Lower leg skin (tissue), 4 donors: ENCODE data around the gene EPHA1. TPM values are rescaled to one million over a fixed set of nuclear protein-coding genes. Genes with fewer than 3 reads are reported as not detected.

Experiments used
- DNase-seq, 2 donors: peaks; one replicate each; pipeline ENCODE4 v3.0.0-alpha.2; 2019; ENCODE audit warnings: low spot score in 2 of 2
- H3K4me3 ChIP-seq: fragments of 200-600 bp; sonication (generic); 2 replicates; pipeline ENCODE4 v1.5.1; 2017; ENCODE audit warnings: mild to moderate bottlenecking, low read depth; ENCODE audit not compliant: poor library complexity, severe bottlenecking
- POLR2A ChIP-seq, 2 donors: fragments of 450-650 bp; IDR thresholded peaks; one replicate each; pipeline ENCODE4 v1.6.1; 2016 to 2017; ENCODE audit warnings: antibody characterized with exemption in 2 of 2, mild to moderate bottlenecking in 1 of 2, moderate library complexity in 1 of 2
- WGBS, 2 donors: methylation state at CpG; one replicate each; pipeline ENCODE4 v1.1.5; 2018; 5-methylcytosine and 5-hydroxymethylcytosine counted together
- intact Hi-C: fragments of 100-400 bp; cut with DNase I; formaldehyde crosslinking; loops from one replicate; pipeline ENCODE4 v1.15.0; 2023; ENCODE audit warnings: low total_unique reads
- total RNA-seq, 4 donors: library from RNA; depleted of rRNA; stranded (reverse); fragments of >200 nt; gene quantifications; one replicate each; pipeline ENCODE4 v1.1.0, GENCODE V29; 2016
- TF ChIP-seq, protein P1 (sequence below), 3 donors: fragments of 450-650 bp; IDR thresholded peaks; one replicate each; pipeline ENCODE4 v1.5.1; 2016; ENCODE audit warnings: antibody characterized with exemption in 3 of 3, mild to moderate bottlenecking in 3 of 3, moderate library complexity in 2 of 3

The EPHA1 gene
- total RNA-seq, 4 donors from 2014 or later: 51.7 to 94.5 (median 64.2) TPM

GRCh38 chr7:143398616-143399015 lies 10.0 kb downstream of the EPHA1 start:
- intact Hi-C loops: no loop called here
- peak in 1 of 2 donors; percentile 78 for DNase-seq
- H3K4me3 ChIP-seq: no peak overlapping the region
- WGBS, 2 donors: 90 to 95% methylated on average over 9 to 14 of the region's 14 CpGs
- TF ChIP-seq, protein P1, sequence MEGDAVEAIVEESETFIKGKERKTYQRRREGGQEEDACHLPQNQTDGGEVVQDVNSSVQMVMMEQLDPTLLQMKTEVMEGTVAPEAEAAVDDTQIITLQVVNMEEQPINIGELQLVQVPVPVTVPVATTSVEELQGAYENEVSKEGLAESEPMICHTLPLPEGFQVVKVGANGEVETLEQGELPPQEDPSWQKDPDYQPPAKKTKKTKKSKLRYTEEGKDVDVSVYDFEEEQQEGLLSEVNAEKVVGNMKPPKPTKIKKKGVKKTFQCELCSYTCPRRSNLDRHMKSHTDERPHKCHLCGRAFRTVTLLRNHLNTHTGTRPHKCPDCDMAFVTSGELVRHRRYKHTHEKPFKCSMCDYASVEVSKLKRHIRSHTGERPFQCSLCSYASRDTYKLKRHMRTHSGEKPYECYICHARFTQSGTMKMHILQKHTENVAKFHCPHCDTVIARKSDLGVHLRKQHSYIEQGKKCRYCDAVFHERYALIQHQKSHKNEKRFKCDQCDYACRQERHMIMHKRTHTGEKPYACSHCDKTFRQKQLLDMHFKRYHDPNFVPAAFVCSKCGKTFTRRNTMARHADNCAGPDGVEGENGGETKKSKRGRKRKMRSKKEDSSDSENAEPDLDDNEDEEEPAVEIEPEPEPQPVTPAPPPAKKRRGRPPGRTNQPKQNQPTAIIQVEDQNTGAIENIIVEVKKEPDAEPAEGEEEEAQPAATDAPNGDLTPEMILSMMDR (IDR thresholded peaks at IDR 0.05): no peak
- TF ChIP-seq POLR2A (IDR thresholded peaks at IDR 0.05): no peak

DNA sequence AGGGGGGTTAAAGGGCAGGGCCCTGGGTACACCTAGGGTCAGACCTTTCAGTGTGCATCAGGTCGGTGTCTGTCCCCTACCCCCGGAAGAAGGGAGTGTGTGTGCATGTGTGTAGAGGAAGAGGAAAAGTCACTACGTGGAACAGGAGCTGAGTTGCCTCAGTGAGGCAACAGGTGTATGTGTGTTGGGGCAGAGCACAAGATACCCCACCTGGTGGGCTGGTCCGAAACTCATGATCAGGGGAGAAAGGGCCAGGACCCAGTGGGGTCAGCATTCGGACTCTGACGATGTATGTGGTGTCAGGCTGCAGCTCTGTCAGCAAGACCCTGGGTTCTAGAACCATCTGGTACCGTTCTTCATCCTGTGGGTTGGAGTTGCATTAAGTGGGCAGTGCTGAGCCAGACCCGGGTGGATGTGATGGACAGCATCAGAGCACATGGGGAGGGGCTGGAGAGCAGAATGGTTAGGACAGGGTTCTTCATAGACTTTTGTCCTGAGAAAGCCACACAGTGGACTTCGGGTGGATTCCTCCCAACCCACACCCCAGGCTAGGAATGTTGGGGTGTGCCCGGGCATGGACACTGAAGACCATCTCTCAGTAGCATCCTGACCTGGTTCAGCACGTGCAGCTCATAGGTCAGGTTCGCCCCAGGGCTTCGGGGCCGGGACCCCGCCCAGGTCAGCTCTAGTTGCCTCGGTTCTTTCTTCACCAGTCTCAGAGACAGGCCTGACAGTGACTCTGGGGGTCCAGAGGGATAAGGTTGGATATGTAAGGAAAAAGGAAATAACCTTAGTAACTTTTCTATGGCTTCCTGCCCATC lies 10.7 kb downstream of the EPHA1 start:
- TF ChIP-seq, protein P1 (IDR thresholded peaks at IDR 0.05): no peak
- no peak for TF ChIP-seq POLR2A (IDR thresholded peaks at IDR 0.05)
- DNase-seq: peak in 1 of 2 donors; percentile 64
- WGBS, 2 donors: 91% methylated on average over 16 of the region's 16 CpGs
- H3K4me3 ChIP-seq: no peak overlapping the region
- intact Hi-C loops: no loop called here

GRCh38 chr7:143396625-143397556 lies 11.8 kb downstream of the EPHA1 start:
- TF ChIP-seq, protein P1 (IDR thresholded peaks at IDR 0.05): no peak
- no peak for TF ChIP-seq POLR2A (IDR thresholded peaks at IDR 0.05)
- intact Hi-C loops: no loop called here
- H3K4me3 ChIP-seq: no peak overlapping the region
- peak in 1 of 2 donors; percentile 84 for DNase-seq
- WGBS, 2 donors: 78 to 86% methylated on average over 18 to 28 of the region's 28 CpGs

GRCh38 chr7:143396182-143396581 lies 12.5 kb downstream of the EPHA1 start:
- intact Hi-C loops: no loop called here
- 66 to 80% methylated on average over 4 to 7 of the region's 7 CpGs for WGBS, 2 donors

More at GRCh38 chr7:143396182-143396581, 12.5 kb downstream of the EPHA1 start:
- TF ChIP-seq POLR2A (IDR thresholded peaks at IDR 0.05): no peak
- TF ChIP-seq, protein P1 (IDR thresholded peaks at IDR 0.05): no peak
- peak in 1 of 2 donors; percentile 69 for DNase-seq
- no peak overlapping the region for H3K4me3 ChIP-seq
